ENCODE results near the gene CD247.

The CD247 gene

GRCh38 chr1:167511374-167511986, 6.8 kb downstream of the CD247 start:
- DNase-seq: no peak

GRCh38 chr1:167510881-167511280, 7.4 kb downstream of the CD247 start:
- DNase-seq: no peak

GRCh38 chr1:167510244-167510643, 8.1 kb downstream of the CD247 start:
- DNase-seq: no peak

GRCh38 chr1:167509587-167509986, 8.7 kb downstream of the CD247 start:
- no peak for DNase-seq

GRCh38 chr1:167507719-167508118, 10.6 kb downstream of the CD247 start:
- DNase-seq: no peak

- DNase-seq: no peak
Observed at GRCh38 chr1:167504467-167504827, 13.9 kb downstream of the CD247 start.

- peak; percentile 8 for DNase-seq
Observed at GRCh38 chr1:167503626-167504466, 14.5 kb downstream of the CD247 start.

- no peak for DNase-seq
Observed at GRCh38 chr1:167502719-167503462, 15.4 kb downstream of the CD247 start.

GRCh38 chr1:167502192-167502551, 16.2 kb downstream of the CD247 start:
- no peak for DNase-seq

GRCh38 chr1:167501515-167502191, 16.7 kb downstream of the CD247 start:
- no peak for DNase-seq

GRCh38 chr1:167500283-167500860, 18.0 kb downstream of the CD247 start:
- no peak for DNase-seq

GRCh38 chr1:167499664-167500101, 18.6 kb downstream of the CD247 start:
- DNase-seq: no peak

GRCh38 chr1:167499106-167499505, 19.2 kb downstream of the CD247 start:
- DNase-seq: no peak

- no peak for DNase-seq
Observed at GRCh38 chr1:167496797-167497619, 21.3 kb downstream of the CD247 start.

GRCh38 chr1:167493372-167493771, 25.0 kb downstream of the CD247 start:
- no peak for DNase-seq

GRCh38 chr1:167492481-167492910, 25.8 kb downstream of the CD247 start:
- no peak for DNase-seq

- DNase-seq: no peak
Observed at GRCh38 chr1:167491586-167492461, 26.5 kb downstream of the CD247 start.

GRCh38 chr1:167490765-167491164, 27.6 kb downstream of the CD247 start:
- DNase-seq: no peak

- DNase-seq: no peak
Observed at GRCh38 chr1:167489571-167490340, 28.6 kb downstream of the CD247 start.

- no peak for DNase-seq
Observed at GRCh38 chr1:167488786-167489185, 29.5 kb downstream of the CD247 start.

All from right kidney (tissue), 1 donor.